ENCODE measurements around the gene KCNH2. TPM values are rescaled to one million over a fixed set of nuclear protein-coding genes. Genes with fewer than 3 reads are reported as not detected.

The KCNH2 gene
- total and polyA plus RNA-seq, 2 experiments from 2014 or later: 2.6 to 14.7 TPM

GRCh38 chr7:150948791-150949251 is 29.3 kb downstream of the KCNH2 start (continued):
- TF ChIP-seq STAT1 (IDR thresholded peaks at IDR 0.05; ENCODE audit: unreplicated experiment) (no peak), ETS1 (IDR thresholded peaks at IDR 0.05) (no peak), CTCF (conservative IDR thresholded peaks at IDR 0.05; ENCODE audit: low read depth in 2 of 2) (no peak)

- H4K20me1 ChIP-seq (replicated peaks; ENCODE audit: insufficient read depth): no peaks in the 10 kb centered on the region; the same call in 1 of the 2 replicates
- peaks cover 20% of the 10 kb centered on the region for H3K27me3 Mint-ChIP-seq (ENCODE audit: insufficient read depth, low read depth, poor library complexity)
- H3K27me3 ChIP-seq (ENCODE audit: insufficient read depth): peaks cover 15% of the 10 kb centered on the region
- H3K4me1 Mint-ChIP-seq: peaks cover 32% of the 10 kb centered on the region
- H2AFZ ChIP-seq: peak overlapping the region; percentile 56; the same call in 1 of the 2 replicates
- no peaks in the 10 kb centered on the region for H3K9me2 ChIP-seq (ENCODE audit: insufficient read depth)
- peaks cover 23% of the 10 kb centered on the region for H3K4me1 ChIP-seq (ENCODE audit: insufficient read depth)
- peak overlapping the region; percentile 63 for H3K4me3 Mint-ChIP-seq
- H3K79me2 ChIP-seq (replicated peaks; ENCODE audit: insufficient read depth): no peaks in the 10 kb centered on the region
- H3K4me2 ChIP-seq: peak overlapping the region; percentile 78
- H3F3A ChIP-seq (replicated peaks; ENCODE audit: low read depth): 0 out of 2 replicates have a peak, but pooled peaks cover 3% of the 10 kb centered on the region
- no peaks in the 10 kb centered on the region for H3K36me3 ChIP-seq (ENCODE audit: insufficient read depth)
- no peak overlapping the region for H3K27ac ChIP-seq (ENCODE audit: low read depth)
- DNase-seq (ENCODE audit: low spot score): no peak
- no peaks in the 10 kb centered on the region for H3K9me3 Mint-ChIP-seq
- peak overlapping the region; percentile 51 for H3K4me3 ChIP-seq
- H3K27ac Mint-ChIP-seq: no peak overlapping the region
- no peaks in the 10 kb centered on the region for H3K36me3 Mint-ChIP-seq (ENCODE audit: low read depth)
- ATAC-seq: peak; percentile 18
- no peak for TF ChIP-seq REST (IDR thresholded peaks at IDR 0.05; ENCODE audit: unreplicated experiment)
- TF ChIP-seq CREB1 (CRISPR knock-in tag; IDR thresholded peaks at IDR 0.05; ENCODE audit: low read depth): no peak
- no peak for TF ChIP-seq JUNB (IDR thresholded peaks at IDR 0.05; ENCODE audit: unreplicated experiment)
- no peak for TF ChIP-seq ZNF331 (CRISPR knock-in tag; IDR thresholded peaks at IDR 0.05; ENCODE audit: low read depth)
- no peak for TF ChIP-seq ZNF462 (CRISPR knock-in tag; IDR thresholded peaks at IDR 0.05)
- TF ChIP-seq STAT1 (IDR thresholded peaks at IDR 0.05; ENCODE audit: unreplicated experiment): no peak
- no peak for TF ChIP-seq ZNF114 (CRISPR knock-in tag; IDR thresholded peaks at IDR 0.05)
- no peak for TF ChIP-seq POLR2AphosphoS5 (IDR thresholded peaks at IDR 0.05; ENCODE audit: low read depth)
- TF ChIP-seq EZH2 (IDR thresholded peaks at IDR 0.05; ENCODE audit: low read depth, unreplicated experiment): no peak
Observed at GRCh38 chr7:150947761-150948651, 30.1 kb downstream of the KCNH2 start.

Measured in GM23338 (cell line).